GM21737 (cell line): ENCODE measurements around the gene GRK5.
"Not testable (repeated sequence)": the region's sequence is repeated elsewhere in the genome, so short reads cannot be mapped to it uniquely, and the experiment has no call there.

Source experiments
- ATAC-seq: cut with Tn5 transposase; IDR thresholded peaks from one replicate; pipeline ENCODE4 v1.9.1; 2021; ENCODE audit warnings: mild to moderate bottlenecking, moderate library complexity; ENCODE audit not compliant: unreplicated experiment

Gene GRK5

DNA sequence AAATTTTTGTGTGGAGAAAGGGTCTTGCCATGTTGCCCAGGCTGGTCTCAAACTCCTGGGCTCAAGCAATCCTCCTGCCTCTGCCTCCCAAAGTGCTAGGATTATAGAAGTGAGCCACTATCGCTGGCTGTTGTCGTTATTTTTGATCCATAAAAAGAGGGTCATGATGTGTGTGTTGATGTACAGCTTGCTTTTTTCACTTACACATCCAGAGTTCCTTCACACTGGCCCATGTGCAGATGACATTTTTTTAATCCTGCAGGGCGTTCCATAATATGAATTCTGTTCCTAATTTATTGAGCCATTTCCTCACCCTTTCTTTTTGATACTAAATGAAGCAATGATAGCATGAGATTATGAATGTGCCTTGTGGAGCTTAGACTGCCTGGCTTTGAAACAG, 40.8 kb downstream of the GRK5 start:
- ATAC-seq = no peak

DNA sequence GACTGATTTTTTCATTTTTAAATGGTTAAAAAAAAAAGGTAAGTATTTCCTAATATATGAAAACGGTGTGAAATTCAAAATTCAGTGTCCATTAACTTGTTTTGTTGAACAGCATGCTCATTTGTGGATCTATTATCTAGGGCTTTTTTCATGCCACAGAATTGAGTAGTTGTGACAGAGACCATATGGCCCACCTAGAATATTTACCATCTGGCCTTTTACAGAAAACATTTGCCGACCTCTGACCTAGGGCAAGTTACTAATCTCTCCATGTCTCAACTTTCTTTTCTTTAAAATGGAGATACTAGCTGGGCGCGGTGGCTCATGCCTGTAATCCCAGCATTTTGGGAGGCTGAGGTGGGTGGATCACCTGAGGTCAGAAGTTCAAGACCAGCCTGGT, 41.3 kb downstream of the GRK5 start:
- no peak for ATAC-seq

- ATAC-seq = no peak
Observed at GRCh38 chr10:119250641-119251314, 43.4 kb downstream of the GRK5 start.

DNA sequence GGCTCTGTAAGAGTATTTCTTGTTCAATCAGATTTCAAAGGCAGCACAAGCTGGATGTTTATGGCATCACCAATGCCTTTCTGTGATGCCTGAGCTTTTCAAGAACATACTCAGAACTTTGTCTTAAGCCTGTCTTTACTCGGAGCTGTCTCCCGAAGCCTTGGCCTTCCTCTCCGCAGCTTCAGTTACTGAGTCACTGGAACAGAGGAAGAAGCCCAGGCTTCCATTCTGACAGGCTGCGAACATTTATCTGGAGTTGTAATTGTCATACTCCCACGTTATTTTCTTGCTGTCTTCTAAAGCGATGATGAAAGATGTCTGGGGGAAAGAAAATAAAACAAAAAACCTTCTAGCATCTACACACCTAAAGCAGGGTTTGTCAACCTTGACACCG, 43.9 kb downstream of the GRK5 start:
- no peak for ATAC-seq

- no peak for ATAC-seq
Observed at GRCh38 chr10:119252051-119252465, 44.7 kb downstream of the GRK5 start.

DNA sequence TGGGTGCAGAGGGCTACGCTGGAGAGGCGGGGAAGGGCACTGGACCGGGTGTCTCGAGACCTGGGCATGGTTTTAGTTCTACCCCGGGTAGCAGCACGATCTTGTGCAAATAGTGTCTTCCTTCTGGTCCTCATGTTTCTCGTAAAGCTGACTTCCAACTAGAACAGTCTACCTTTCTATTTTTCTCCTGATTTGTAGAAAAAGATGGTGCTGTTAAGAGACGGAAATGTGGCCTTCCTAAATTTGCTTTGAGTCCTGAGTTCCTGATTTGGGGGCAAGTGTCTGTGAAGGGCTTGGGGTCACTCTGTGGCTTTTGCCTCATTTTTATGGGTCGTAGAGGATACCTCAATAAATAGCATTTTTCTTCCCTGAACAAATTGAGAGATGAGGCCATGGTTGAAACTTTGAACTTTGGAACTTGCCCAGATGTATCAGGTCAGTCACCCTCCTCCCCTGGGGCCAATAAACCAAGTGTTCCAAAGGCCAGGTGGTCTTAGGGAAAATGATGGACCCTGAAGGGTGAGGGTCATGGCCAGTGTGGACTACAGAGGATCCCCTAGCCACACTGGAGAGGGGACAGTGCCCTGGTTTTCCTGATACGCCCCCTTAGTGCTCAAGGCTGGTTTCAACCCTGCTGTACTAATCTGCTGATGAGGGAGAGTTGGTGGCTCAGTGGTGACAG, 45.2 kb downstream of the GRK5 start:
- ATAC-seq = no peak

DNA sequence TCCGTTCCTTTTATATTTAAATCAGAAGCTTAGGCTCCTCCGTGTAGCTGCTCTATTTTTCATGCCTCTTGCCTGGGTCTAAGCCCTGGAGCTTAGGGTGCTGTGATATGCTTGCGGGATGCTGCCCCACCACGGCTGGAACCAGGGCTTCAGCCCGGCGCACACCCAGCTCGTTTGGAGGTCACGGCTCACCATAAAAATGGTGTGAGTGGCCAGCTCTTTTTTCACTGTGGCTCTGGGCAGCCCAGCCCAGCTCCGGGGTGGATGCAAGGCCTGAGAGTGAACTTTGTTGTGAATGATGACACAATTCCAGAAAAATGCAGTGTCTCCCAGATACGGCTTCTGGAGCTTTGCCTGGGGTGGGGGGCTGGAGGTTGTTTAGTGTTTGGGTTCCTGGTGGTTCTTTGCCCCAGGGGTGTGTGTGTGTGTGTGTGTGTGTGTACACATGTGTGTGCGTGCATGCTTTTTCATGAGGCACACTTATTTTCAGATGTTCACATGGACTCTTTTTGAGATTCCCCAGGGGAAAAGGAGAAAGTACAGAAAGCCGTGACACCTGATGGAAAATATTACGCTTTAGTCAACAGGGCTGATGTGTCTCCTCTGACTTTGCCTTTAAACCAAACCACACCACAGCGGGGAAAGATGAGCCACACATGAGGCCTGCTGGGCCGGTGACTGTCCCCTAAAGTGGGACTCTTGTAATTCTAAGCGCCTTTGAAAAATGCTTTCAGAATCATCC, 46.2 kb downstream of the GRK5 start:
- ATAC-seq = no peak

- ATAC-seq = no peak
Observed at GRCh38 chr10:119254335-119254734, 47.0 kb downstream of the GRK5 start.

GRCh38 chr10:119256030-119256429, 48.7 kb downstream of the GRK5 start:
- ATAC-seq = no peak

DNA sequence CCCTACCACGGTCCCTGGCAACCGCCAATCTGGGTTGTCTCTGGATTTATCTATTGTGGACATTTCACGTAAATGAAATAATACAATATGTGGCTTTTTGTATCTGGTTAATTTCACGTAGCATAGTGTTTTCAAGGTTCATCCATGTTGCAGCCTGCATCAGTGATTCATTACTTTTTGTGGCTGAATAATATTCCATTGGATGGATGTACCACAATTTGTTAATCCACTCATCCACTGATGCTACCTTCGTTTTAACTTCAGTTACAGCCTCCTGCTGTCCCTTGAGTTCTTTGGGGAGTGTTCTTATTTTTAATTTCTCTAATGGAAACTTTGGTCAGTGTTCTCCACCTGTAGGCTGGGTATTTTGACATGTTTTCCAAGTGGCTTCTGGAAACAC, 49.5 kb downstream of the GRK5 start:
- no peak for ATAC-seq

DNA sequence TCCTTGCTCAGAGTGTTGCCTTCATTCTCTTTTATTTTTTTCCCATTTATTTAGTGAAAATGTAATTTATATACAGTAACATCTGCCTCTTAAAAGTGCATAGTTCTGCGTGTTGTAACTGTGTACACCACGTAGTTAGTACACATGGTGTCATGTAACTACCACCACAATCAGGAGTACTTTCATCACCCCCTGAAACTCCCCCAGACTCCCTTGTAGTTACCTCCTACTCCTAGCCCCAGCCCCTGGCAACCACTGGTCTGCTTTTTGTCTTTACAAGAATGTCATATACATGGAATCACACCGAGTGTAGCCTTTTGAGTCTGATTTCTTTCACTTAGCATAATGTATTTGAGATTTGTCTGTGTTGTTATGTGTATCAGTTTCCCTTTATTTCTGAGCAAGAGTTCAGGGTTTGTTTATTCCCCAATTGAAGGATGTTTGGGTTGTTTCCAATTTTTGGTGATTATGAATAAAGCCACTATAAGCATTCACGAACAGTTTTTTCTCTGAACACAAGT, 50.6 kb downstream of the GRK5 start:
- ATAC-seq = no peak

- ATAC-seq = no peak
Observed at GRCh38 chr10:119259345-119259744, 52.0 kb downstream of the GRK5 start.

GRCh38 chr10:119261016-119261415, 53.6 kb downstream of the GRK5 start:
- ATAC-seq = not testable (repeated sequence)

GRCh38 chr10:119263951-119264617, 56.7 kb downstream of the GRK5 start:
- ATAC-seq = no peak

GRCh38 chr10:119265691-119266090, 58.3 kb downstream of the GRK5 start:
- ATAC-seq = no peak

DNA sequence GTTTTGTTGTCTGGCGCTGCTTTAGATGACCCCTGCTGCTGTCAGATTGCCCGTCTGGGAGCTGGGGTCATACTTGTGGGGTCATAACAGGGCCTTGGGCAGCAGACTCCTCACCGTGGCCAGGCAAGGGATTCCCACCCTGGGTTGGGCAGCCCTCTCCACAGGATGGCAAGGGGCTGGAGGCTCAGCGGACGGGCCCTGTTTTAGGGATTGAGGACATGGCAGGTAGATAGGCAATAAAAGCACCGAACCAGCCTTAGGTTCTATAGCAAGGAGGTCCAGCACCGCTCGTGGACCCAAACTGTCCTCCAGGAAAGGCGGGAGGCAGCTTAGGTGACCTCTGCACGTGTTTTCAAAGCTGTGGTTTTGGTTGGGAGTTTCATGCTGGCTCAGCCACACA, 60.0 kb downstream of the GRK5 start:
- ATAC-seq = no peak

GRCh38 chr10:119268428-119268827, 61.1 kb downstream of the GRK5 start:
- ATAC-seq = no peak

- ATAC-seq = peak; percentile 78
Observed at GRCh38 chr10:119268871-119269506, 61.6 kb downstream of the GRK5 start.

- no peak for ATAC-seq
Observed at GRCh38 chr10:119269737-119270136, 62.4 kb downstream of the GRK5 start.

DNA sequence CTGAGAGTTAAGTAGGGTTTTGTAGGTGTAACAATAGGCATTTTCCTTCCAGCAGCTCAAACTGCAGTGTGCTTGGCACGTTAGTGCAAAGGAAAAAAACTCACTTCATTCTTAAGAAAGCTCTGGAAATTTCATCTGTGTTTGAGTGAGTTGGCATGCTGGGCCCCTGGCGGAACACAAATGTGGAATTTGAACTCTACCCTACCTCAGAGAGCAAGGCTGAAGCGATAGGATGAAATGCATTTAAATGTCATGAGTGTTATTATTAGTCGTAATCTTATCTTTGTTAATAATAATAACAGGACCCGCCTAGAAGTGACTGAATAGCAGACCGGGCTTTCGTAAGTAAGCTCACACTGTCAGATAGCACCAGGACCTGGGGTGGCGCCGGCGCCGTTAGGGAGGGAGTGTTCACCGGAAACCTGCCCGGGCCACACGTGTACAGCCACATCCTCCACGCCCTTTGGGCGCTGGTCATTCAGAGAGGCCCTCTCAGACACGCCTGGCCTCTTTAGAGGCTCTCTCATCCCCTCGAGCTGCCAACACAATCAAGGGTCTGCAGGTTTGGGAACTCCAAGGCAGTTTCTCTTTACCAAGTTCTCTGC, 63.5 kb downstream of the GRK5 start:
- ATAC-seq = peak; percentile 54
